ENCODE data around the gene GOT1.

DNA sequence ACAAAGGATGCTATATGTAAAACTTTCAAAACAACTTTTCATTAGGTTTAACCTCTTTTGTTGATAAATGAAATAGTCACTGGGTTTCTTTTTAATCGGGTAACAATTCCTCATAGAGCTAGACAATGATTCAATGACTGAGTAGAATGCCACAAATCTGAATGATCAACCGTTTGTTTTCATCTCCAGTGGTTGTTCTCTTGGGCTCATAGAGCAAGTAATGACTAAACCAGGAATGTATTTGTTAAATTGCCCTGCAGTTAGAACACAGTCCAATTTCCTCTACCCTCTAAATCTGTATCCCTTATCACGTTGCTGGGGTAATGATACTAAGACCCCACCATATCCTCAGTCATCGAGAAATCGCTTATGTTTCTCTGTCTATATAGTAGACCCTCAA is 61.3 kb downstream of the GOT1 start:
- TF ChIP-seq EZH2 (IDR thresholded peaks at IDR 0.05) (no peak), POLR2AphosphoS5 (IDR thresholded peaks at IDR 0.05; ENCODE audit: borderline replicate concordance, low read depth, low read length) (no peak)

All from SK-N-MC (cell line).